Aorta (tissue), 5 donors: Measurements from ENCODE around the gene RELB. TPM values are rescaled to one million over a fixed set of nuclear protein-coding genes. Genes with fewer than 3 reads are reported as not detected.

Experiments
- ATAC-seq: fragments of 200-7000 bp; cut with Tn5 transposase; one replicate; pipeline ENCODE4 v1.9.1; 2022; ENCODE audit warnings: moderate library complexity; ENCODE audit not compliant: low FRiP score
- DNase-seq, 2 donors: peaks; one replicate each; pipeline ENCODE4 v3.0.0-alpha.2; 2020
- H3K27ac ChIP-seq, 2 donors: one replicate each; pipeline ENCODE4 v1.5.1; 2013; ENCODE audit warnings: low read length in 2 of 2, mild to moderate bottlenecking in 2 of 2, moderate library complexity in 2 of 2, control low read depth in 1 of 2, inconsistent platforms in 1 of 2, low read depth in 1 of 2
- H3K27me3 ChIP-seq, 2 donors: one replicate each; pipeline ENCODE4 v1.6.1; 2013; ENCODE audit warnings: control low read depth in 1 of 2, low read length in 1 of 2, mild to moderate bottlenecking in 1 of 2, moderate library complexity in 1 of 2; ENCODE audit not compliant: insufficient read depth in 2 of 2, control insufficient read depth in 1 of 2
- H3K36me3 ChIP-seq, 2 donors: one replicate each; pipeline ENCODE4 v1.6.1; 2013; ENCODE audit warnings: control low read depth in 1 of 2, low read length in 1 of 2, mild to moderate bottlenecking in 1 of 2; ENCODE audit not compliant: insufficient read depth in 2 of 2, control insufficient read depth in 1 of 2
- H3K4me1 ChIP-seq, 2 donors: one replicate each; pipeline ENCODE4 v1.6.1; 2013; ENCODE audit warnings: low read length in 2 of 2, control low read depth in 1 of 2, mild to moderate bottlenecking in 1 of 2, moderate library complexity in 1 of 2; ENCODE audit not compliant: insufficient read depth in 2 of 2, control insufficient read depth in 1 of 2
- H3K4me3 ChIP-seq, 2 donors: one replicate each; pipeline ENCODE4 v1.5.1; 2013; ENCODE audit warnings: low read length in 2 of 2, control low read depth in 1 of 2, mild to moderate bottlenecking in 1 of 2
- H3K9me3 ChIP-seq: one replicate; pipeline ENCODE4 v1.6.1; 2013; ENCODE audit warnings: mild to moderate bottlenecking, low read length; ENCODE audit not compliant: control insufficient read depth
- WGBS, 2 donors: extraction: QIAGEN DNeasy Blood & Tissue Kit; methylation state at CpG; one replicate each; pipeline ENCODE4 v1.1.7; 2013; 5-methylcytosine and 5-hydroxymethylcytosine counted together
- intact Hi-C, 2 donors: fragments of 100-400 bp; cut with DNase I; formaldehyde crosslinking; loops; one replicate each; pipeline versions ENCODE4 v1.14.2 to v1.15.0; 2022
- polyA plus RNA-seq, 2 donors: library from polyadenylated mRNA; stranded (reverse); fragments of 200-250 nt; gene quantifications; one replicate each; pipeline ENCODE4 v1.2.3, GENCODE V29; 2013
- total RNA-seq, 2 donors: library from RNA; stranded (reverse); fragmentation: NEBNext Ultra II Directional; extraction: Animal tissue kit (Norgen Biotek cat#: 25700); gene quantifications; one replicate each; pipeline ENCODE4 v1.2.1, GENCODE V29; 2021
- donor health status: healthy with polysubstance abuse.
- donor health status: Bipolar disorder and iron deficiency.
- donor health status: DM: no; HTN: no; CAD: no.
- donor health status: DM: no; HTN: no; CAD: no.
- donor health status: DM: yes; HTN: yes; CAD: no.

RELB gene
- total and polyA plus RNA-seq, 4 donors: 7.0 to 30.0 (median 15.4) TPM

GRCh38 chr19:45025264-45025663 lies 24.0 kb downstream of the RELB start:
- Histone ChIP-seq H3K4me1 (no peaks in the 10 kb centered on the region), H3K36me3 (no peaks in the 10 kb centered on the region), H3K27me3 (no peaks in the 10 kb centered on the region), H3K9me3 (no peaks in the 10 kb centered on the region), H3K4me3 (no peak overlapping the region), H3K27ac (no peak overlapping the region)
- DNase-seq: no peak
- 90 to 93% methylated on average over 9 of the region's 9 CpGs for WGBS, 2 donors
- intact Hi-C loops: no loop called here
- no peak for ATAC-seq

GRCh38 chr19:45027371-45027770 lies 26.1 kb downstream of the RELB start:
- H3K9me3 ChIP-seq: no peaks in the 10 kb centered on the region
- intact Hi-C loops: no loop called here
- 95 to 98% methylated on average over 2 of the region's 2 CpGs for WGBS, 2 donors
- no peaks in the 10 kb centered on the region for H3K36me3 ChIP-seq
- ATAC-seq: no peak
- H3K4me1 ChIP-seq: no peaks in the 10 kb centered on the region
- H3K27me3 ChIP-seq: no peaks in the 10 kb centered on the region
- no peak overlapping the region for H3K27ac ChIP-seq
- no peak for DNase-seq
- H3K4me3 ChIP-seq: no peak overlapping the region

- Histone ChIP-seq H3K27me3 (no peaks in the 10 kb centered on the region), H3K9me3 (no peaks in the 10 kb centered on the region), H3K27ac (no peak overlapping the region), H3K36me3 (no peaks in the 10 kb centered on the region), H3K4me3 (no peak overlapping the region), H3K4me1 (no peaks in the 10 kb centered on the region)
- no peak for ATAC-seq
- intact Hi-C loops: no loop called here
- no peak for DNase-seq
- WGBS, 2 donors: 88 to 95% methylated on average over 6 of the region's 6 CpGs
Observed at GRCh38 chr19:45030825-45031224, 29.6 kb downstream of the RELB start.

GRCh38 chr19:45032421-45032820 lies 31.2 kb downstream of the RELB start:
- Histone ChIP-seq H3K4me3 (no peak overlapping the region), H3K27me3 (no peaks in the 10 kb centered on the region), H3K9me3 (no peaks in the 10 kb centered on the region), H3K27ac (no peak overlapping the region), H3K36me3 (no peaks in the 10 kb centered on the region), H3K4me1 (no peaks in the 10 kb centered on the region)
- 86 to 90% methylated on average over 18 of the region's 18 CpGs for WGBS, 2 donors
- DNase-seq: no peak
- no peak for ATAC-seq
- intact Hi-C loops: no loop called here

- intact Hi-C loops: loop anchor here in 1 of 2 donors (5.0 kb wide), 1 partner anchor 42 kb away; the partner anchor contains the start of genes GEMIN7 and ZNF296
Observed at GRCh38 chr19:45035755-45036154, 34.5 kb downstream of the RELB start.

GRCh38 chr19:45037393-45038169 lies 36.3 kb downstream of the RELB start:
- ATAC-seq (no peak), DNase-seq (no peak)
- H3K27me3 ChIP-seq: no peaks in the 10 kb centered on the region
- intact Hi-C loops: loop anchor here in 1 of 2 donors (5.0 kb wide), 1 partner anchor 40 kb away; the partner anchor contains the start of genes GEMIN7 and ZNF296
- H3K9me3 ChIP-seq: no peaks in the 10 kb centered on the region
- H3K4me1 ChIP-seq: no peaks in the 10 kb centered on the region
- WGBS, 2 donors: 89 to 90% methylated on average over 37 of the region's 37 CpGs
- no peaks in the 10 kb centered on the region for H3K36me3 ChIP-seq
- H3K27ac ChIP-seq: no peak overlapping the region
- no peak overlapping the region for H3K4me3 ChIP-seq

More at GRCh38 chr19:45035755-45036154, 34.5 kb downstream of the RELB start:
- Histone ChIP-seq H3K4me1 (no peaks in the 10 kb centered on the region), H3K4me3 (no peak overlapping the region), H3K27ac (no peak overlapping the region), H3K27me3 (no peaks in the 10 kb centered on the region), H3K9me3 (no peaks in the 10 kb centered on the region), H3K36me3 (no peaks in the 10 kb centered on the region)
- ATAC-seq: no peak
- DNase-seq: no peak
- WGBS, 2 donors: 94 to 96% methylated on average over 6 of the region's 6 CpGs

- intact Hi-C loops: loop anchor here in 1 of 2 donors (5.0 kb wide), 1 partner anchor 38 kb away; the partner anchor contains the start of genes GEMIN7 and ZNF296
- Histone ChIP-seq H3K27me3 (no peaks in the 10 kb centered on the region), H3K27ac (peak within 1 kb of the TSS in 1 of 2 donors; percentile 89), H3K4me1 (no peaks in the 10 kb centered on the region), H3K9me3 (no peaks in the 10 kb centered on the region), H3K4me3 (peak within 1 kb of the TSS; percentile 65 to 86), H3K36me3 (peaks cover 0 to 4% of the 10 kb centered on the region in 2 donors)
- ATAC-seq (peak; percentile 99), DNase-seq (peak; percentile 96 to 97)
- WGBS, 2 donors: 2% methylated on average over 56 to 62 of the region's 62 CpGs
Observed at GRCh38 chr19:45038931-45039893, 37.9 kb downstream of the RELB start, which contains the start of gene CLASRP. Gene CLASRP, plus strand, starts transcription at chr19:45039045. Its CDS starts 1,168 bp downstream, at chr19:45040213.

- Histone ChIP-seq H3K27ac (no peak overlapping the region), H3K36me3 (peaks cover 0 to 5% of the 10 kb centered on the region in 2 donors)
- intact Hi-C loops: no loop called here
Observed at GRCh38 chr19:45040059-45040771, 39.0 kb downstream of the RELB start.

More at GRCh38 chr19:45040059-45040771, 39.0 kb downstream of the RELB start:
- H3K4me3 ChIP-seq: no peak overlapping the region
- ATAC-seq (no peak), DNase-seq (no peak)
- H3K4me1 ChIP-seq: no peaks in the 10 kb centered on the region
- H3K27me3 ChIP-seq: no peaks in the 10 kb centered on the region
- no peaks in the 10 kb centered on the region for H3K9me3 ChIP-seq
- 76 to 77% methylated on average over 19 of the region's 19 CpGs for whole genome bisulfite sequencing, 2 donors
